Measurements from ENCODE around the gene TAP1. TPM values are rescaled to one million over a fixed set of nuclear protein-coding genes. Genes with fewer than 3 reads are reported as not detected.

The TAP1 gene
- total RNA-seq, 2 experiments from 2014 or later: 296 to 298 TPM

GRCh38 chr6:32867554-32868256, 14.2 kb upstream of the TAP1 start:
- ChIA-PET CTCF (interaction anchor here (0.8 to 6.6 kb wide), 19 partner anchors 11 to 458 kb away, joined by 3 to 74 read pairs (median 4); partner anchors contain the start of genes PSMB8, PSMB9, TAP1 and TAP2), POLR2A (interaction anchor here (0.8 to 3.2 kb wide), 6 partner anchors 10 to 104 kb away, joined by 3 to 34 read pairs (median 6); partner anchors contain the start of genes PSMB8 and TAP2)

- ChIA-PET POLR2A (interaction anchor here (1.3 to 3.2 kb wide), 3 partner anchors 9 to 28 kb away, joined by 3 to 34 read pairs (median 9); partner anchors contain the start of genes PSMB8 and TAP2), CTCF (interaction anchor here (0.7 to 6.6 kb wide), 11 partner anchors 10 to 900 kb away, joined by 3 to 74 read pairs (median 5); partner anchors contain the start of genes ITPR3, PSMB8, PSMB9 and TAP1)
These were observed 13.5 kb upstream of the TAP1 start for GRCh38 chr6:32867022-32867477.

GRCh38 chr6:32865724-32866443, 12.4 kb upstream of the TAP1 start:
- CTCF ChIA-PET: interaction anchor here (0.6 to 6.6 kb wide), 4 partner anchors 9 to 443 kb away, joined by 3 to 68 read pairs (median 12); partner anchors contain the start of genes PSMB8, PSMB9, TAP1 and TAP2
- POLR2A ChIA-PET: interaction anchor here (0.6 kb wide), 1 partner anchor 27 kb away, joined by 3 read pairs; the partner anchor contains the start of gene TAP2

DNA sequence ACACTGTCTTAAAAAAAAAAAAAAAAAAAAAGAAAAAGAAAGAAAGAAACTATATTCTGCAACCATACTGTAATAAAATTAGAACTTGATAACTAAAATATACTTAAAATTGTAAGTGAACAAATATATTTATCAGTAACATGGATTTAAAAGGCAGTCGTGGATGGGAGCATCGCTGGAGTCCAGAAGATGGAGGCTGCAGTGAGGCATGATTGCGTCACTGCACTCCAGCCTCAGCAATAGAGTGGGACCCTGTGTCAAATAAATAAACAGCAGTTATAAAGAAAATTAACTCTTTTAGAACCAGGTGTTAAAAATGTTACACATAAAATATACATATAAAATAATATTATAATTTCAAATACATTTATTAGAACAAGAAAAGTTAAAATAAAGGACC, 9.2 kb upstream of the TAP1 start:
- CTCF ChIA-PET: no interaction called here
- POLR2A ChIA-PET: no interaction called here

GRCh38 chr6:32860674-32861073, 7.2 kb upstream of the TAP1 start:
- ChIA-PET CTCF (interaction anchor here (3.6 to 8.1 kb wide), 2 partner anchors 8 to 21 kb away, joined by 24 to 68 read pairs; partner anchors contain the start of gene TAP2), POLR2A (interaction anchor here (0.8 kb wide), 1 partner anchor 22 kb away, joined by 3 read pairs; the partner anchor contains the start of gene TAP2)

DNA sequence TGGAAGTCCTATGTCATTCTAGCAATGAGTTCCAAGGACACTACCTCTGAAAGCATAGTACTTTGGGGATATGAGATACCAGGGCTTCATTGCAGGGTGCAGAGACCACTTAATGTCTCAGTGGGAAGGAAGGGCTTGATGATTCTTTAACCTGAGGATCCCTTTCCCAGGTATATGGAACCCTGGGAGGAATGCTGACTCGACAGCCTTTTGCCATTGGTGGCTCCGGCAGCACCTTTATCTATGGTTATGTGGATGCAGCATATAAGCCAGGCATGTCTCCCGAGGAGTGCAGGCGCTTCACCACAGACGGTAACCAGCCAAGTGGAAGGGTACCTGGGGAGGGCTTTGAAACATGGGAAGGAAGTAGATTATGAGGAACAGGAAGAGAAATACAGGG, 4.7 kb upstream of the TAP1 start:
- POLR2A ChIA-PET: interaction anchor here (1.0 kb wide), 1 partner anchor 9 kb away, joined by 3 read pairs; no protein-coding TSS in a partner anchor
- CTCF ChIA-PET: interaction anchor here (0.6 to 8.1 kb wide), 6 partner anchors 11 to 126 kb away, joined by 3 to 68 read pairs (median 12); partner anchors contain the start of genes PSMB8 and TAP2

GRCh38 chr6:32857156-32857891, 3.8 kb upstream of the TAP1 start:
- ChIA-PET CTCF (interaction anchor here (0.6 to 8.1 kb wide), 7 partner anchors 12 to 127 kb away, joined by 3 to 68 read pairs (median 5); partner anchors contain the start of genes PSMB8 and TAP2), POLR2A (interaction anchor here (0.6 to 1.0 kb wide), 4 partner anchors 10 to 116 kb away, joined by 3 read pairs; no protein-coding TSS in a partner anchor)

GRCh38 chr6:32855467-32856174, 2.1 kb upstream of the TAP1 start:
- CTCF ChIA-PET: interaction anchor here (0.7 to 8.1 kb wide), 6 partner anchors 13 to 129 kb away, joined by 3 to 146 read pairs (median 6); partner anchors contain the start of genes HLA-DMA, PSMB8 and TAP2
- POLR2A ChIA-PET: interaction anchor here (0.6 to 4.0 kb wide), 7 partner anchors 10 to 691 kb away, joined by 3 to 75 read pairs (median 15); partner anchors contain the start of genes HLA-DMA, PSMB8 and TAP2

GRCh38 chr6:32854376-32855178, 1.1 kb upstream of the TAP1 start:
- CTCF ChIA-PET: interaction anchor here (0.7 to 8.1 kb wide), 7 partner anchors 13 to 130 kb away, joined by 3 to 146 read pairs (median 4); partner anchors contain the start of genes HLA-DMA, PSMB8 and TAP2
- POLR2A ChIA-PET: interaction anchor here (0.6 to 4.0 kb wide), 9 partner anchors 9 to 690 kb away, joined by 3 to 75 read pairs (median 6); partner anchors contain the start of genes HLA-DMA, PSMB8 and TAP2

GRCh38 chr6:32852844-32853540, 512 bp downstream of the TAP1 start:
- ChIA-PET POLR2A (interaction anchor here (0.9 to 4.0 kb wide), 5 partner anchors 8 to 120 kb away, joined by 3 to 75 read pairs (median 48); partner anchors contain the start of genes PSMB8 and TAP2), CTCF (interaction anchor here (1.1 to 8.1 kb wide), 6 partner anchors 11 to 130 kb away, joined by 3 to 146 read pairs (median 4); partner anchors contain the start of genes PSMB8 and TAP2)

DNA sequence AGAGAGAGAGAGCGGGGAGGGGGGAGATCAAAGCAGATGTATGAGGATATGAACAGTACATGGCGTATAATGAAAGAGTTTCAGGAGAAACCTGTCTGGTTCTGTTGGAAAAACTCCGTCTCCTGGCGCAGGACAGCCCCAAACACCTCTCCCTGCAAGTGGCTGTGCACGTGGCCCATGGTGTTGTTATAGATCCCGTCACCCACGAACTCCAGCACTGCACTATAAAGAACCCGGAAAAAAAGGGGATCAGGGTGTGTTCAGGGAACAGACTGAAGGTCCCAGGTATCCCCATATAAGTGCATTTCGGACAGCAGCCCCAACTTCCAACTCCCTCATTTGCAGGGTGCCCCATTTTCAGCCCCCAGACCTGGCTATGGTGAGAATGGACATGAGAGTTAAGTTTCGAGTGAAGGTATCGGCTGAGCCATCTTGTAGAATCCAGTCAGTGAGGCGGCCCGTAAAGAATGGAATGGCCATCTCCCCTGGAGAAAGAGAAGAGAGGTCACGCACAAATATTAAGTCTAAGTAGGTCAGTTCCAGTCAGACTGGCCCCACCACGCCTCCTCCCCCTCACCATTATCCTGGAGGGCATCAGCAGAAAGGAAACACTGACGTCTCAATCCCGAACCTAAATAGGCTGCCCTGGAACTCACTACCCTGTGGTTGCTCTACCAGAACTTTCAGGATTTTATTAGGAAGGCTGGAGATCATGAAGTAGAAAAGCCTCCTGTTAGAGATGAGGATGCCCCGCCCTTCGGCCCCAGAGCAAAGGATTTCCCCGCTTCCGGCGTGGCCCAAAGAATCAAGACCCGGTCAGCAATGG, 1.3 kb downstream of the TAP1 start:
- POLR2A ChIA-PET: interaction anchor here (1.7 to 4.0 kb wide), 4 partner anchors 7 to 120 kb away, joined by 11 to 75 read pairs (median 58); partner anchors contain the start of genes PSMB8 and TAP2
- CTCF ChIA-PET: interaction anchor here (3.6 to 8.1 kb wide), 3 partner anchors 10 to 17 kb away, joined by 39 to 146 read pairs (median 68); partner anchors contain the start of genes PSMB8 and TAP2

GRCh38 chr6:32851025-32851424, 2.5 kb downstream of the TAP1 start:
- POLR2A ChIA-PET: interaction anchor here (1.7 kb wide), 1 partner anchor 13 kb away, joined by 11 read pairs; the partner anchor contains the start of gene TAP2
- CTCF ChIA-PET: interaction anchor here (0.9 to 3.6 kb wide), 3 partner anchors 9 to 17 kb away, joined by 3 to 39 read pairs (median 3); partner anchors contain the start of gene TAP2

DNA sequence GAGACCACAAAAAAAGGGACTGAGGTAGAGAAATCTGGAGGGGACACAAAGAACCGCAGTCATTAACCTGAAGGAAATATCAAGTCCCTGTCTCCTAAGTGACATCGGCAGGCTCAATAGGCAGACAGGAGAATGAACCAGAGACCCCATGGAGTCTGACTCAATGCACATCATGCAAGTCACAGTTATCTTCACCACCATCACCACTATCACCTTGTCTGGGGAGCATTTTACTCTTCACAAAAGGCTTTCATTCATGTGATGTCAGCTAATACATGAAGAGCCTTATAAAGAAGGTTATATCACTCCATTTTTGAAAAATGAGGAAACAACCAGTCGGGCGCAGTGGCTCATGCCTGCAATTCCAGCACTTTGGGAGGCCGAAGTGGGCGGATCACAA, 4.4 kb downstream of the TAP1 start:
- ChIA-PET POLR2A (interaction anchor here (0.7 kb wide), 1 partner anchor 123 kb away, joined by 4 read pairs; no protein-coding TSS in a partner anchor), CTCF (interaction anchor here (3.6 kb wide), 1 partner anchor 10 kb away, joined by 39 read pairs; the partner anchor contains the start of gene TAP2)

DNA sequence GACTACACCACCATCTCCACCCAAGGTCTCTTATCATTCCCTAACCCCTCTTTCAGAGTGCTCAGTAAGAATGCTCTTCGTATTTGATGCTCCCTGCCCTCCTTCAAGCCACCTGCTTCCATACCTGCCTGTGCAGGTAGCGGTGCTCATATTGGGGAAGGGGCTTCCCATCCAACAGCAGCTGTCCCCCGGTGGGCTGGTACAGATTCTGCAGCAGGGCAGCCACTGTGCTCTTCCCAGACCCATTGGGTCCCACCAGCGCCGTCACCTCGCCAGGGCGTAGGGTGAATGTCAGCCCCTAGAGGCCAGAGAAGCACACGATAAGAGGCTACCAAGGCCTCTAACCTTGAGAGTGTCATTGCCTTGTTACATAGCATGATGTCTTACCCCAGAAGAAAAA, 5.7 kb downstream of the TAP1 start:
- CTCF ChIA-PET: interaction anchor here (0.6 to 1.9 kb wide), 2 partner anchors 9 to 1291 kb away, joined by 3 to 7 read pairs; partner anchors contain the start of gene TAP2
- POLR2A ChIA-PET: no interaction called here

Data from activated CD8-positive, alpha-beta memory T cell treated with anti-CD3 and anti-CD28 coated beads for 36 hours (primary cell).